Dermis microvascular lymphatic vessel endothelial cell (primary cell): ENCODE results near the gene PCSK7. TPM values are rescaled to one million over a fixed set of nuclear protein-coding genes. Genes with fewer than 3 reads are reported as not detected.

Source experiments
- DNase-seq, 2 donors: peaks; one replicate each; pipeline versions ENCODE4 v3.0.0 to v3.0.0-alpha.2; 2010; ENCODE audit warnings: low read depth in 2 of 2
- total RNA-seq: library from RNA; depleted of rRNA; stranded (reverse); fragments of >200 nt; gene quantifications from 2 replicates; pipeline ENCODE4 v1.2.1, GENCODE V29; 2014

PCSK7 gene
- total RNA-seq, 1 donor from 2014 or later = 31.1 TPM

DNA sequence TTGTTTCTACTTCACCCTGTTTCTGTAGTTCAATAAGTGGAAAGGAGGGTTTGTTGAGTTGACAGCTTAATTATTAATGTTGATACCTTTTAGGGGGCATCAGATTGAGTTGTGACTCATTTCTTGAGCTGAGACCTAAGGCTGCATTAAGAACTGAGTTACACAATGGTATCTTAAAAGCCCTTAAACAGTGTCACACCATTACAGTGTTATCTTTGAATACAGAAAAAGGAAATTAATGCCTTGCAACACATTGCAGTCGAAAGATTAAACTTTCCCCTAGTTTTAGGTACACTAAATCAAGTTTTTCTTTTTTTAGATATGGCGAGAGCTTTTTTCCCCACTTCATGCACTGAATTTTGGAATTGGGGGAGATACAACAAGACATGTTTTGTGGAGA, 71.0 kb downstream of the PCSK7 start:
- no peak for DNase-seq

DNA sequence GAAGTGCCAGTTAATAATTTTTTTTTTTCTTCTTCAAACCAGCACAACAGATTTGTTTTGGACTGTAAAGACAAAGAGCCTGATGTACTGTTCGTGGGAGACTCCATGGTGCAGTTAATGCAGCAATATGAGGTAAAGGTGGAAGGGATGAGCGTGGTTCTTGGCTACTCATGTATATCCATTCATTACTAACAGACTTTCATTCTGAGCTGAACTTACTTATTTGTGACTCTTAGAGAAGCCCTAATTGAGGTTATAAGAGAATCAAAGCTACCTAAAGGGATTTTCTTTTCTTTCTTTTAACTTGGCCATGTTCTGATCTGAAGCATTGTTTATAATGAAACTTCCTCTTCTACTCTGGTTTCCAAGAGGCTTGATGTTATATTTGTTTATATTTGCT, 72.0 kb downstream of the PCSK7 start:
- no peak for DNase-seq

DNA sequence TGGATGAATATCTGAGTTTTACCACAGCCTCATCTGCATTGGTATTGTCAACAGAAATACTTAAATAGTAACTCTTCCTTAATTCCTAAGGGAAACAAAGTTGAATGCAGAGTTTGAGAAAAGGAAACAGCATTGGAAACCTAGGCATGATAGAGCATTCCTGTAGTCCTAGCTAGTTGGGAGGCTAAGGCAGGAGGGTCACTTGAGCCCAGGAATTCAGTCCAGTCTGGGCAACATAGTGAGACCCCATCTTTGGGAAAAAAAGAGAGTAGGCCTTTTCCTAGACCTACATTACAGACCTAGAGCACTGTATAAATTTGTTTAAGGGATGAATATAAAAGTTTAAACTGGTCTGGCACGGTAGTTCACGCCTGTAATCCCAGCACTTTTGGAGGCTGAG, 74.4 kb downstream of the PCSK7 start:
- DNase-seq = no peak

DNA sequence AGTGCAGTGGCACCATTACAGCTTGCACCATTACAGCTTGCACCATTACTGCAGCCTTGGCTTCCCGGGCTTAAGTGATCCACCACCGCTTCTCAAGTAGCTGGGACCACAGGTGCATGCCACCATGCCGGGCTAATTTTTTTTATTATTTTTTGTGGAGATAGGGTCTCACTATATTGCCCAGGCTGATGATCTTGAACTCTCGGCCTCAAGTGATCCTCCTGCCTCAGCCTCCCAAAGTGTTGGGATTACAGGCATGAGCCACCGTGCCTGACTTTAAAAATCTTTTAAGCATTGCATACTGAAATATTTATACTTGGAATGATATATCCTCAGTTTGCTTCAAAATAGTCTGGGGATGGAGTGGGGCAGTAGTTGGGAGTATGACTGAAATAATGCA, 77.4 kb downstream of the PCSK7 start:
- DNase-seq = no peak

Other genes starting within 250 kb of the PCSK7 start
- 6.4 and 11.4 TPM in 2 replicates for gene SIK3, start 133.6 kb downstream of the PCSK7 start, total RNA-seq
- gene PAFAH1B2, start 87.8 kb downstream of the PCSK7 start, total RNA-seq = 172 and 190 TPM in 2 replicates
- gene SIDT2, start 53.3 kb downstream of the PCSK7 start, total RNA-seq = 6.4 and 12.1 TPM in 2 replicates
- 6.0 and 12.5 TPM in 2 replicates for gene TAGLN, start 32.7 kb downstream of the PCSK7 start, total RNA-seq
- 5.4 and 7.6 TPM in 2 replicates for gene RNF214, start 598 bp upstream of the PCSK7 start, total RNA-seq
- 1.4 and 1.9 TPM in 2 replicates for gene BACE1-AS, start 59.3 kb upstream of the PCSK7 start, total RNA-seq
- gene BACE1, start 84.2 kb upstream of the PCSK7 start, total RNA-seq = 6.9 and 10.2 TPM in 2 replicates
- 12.0 and 19.6 TPM in 2 replicates for gene CEP164, start 95.8 kb upstream of the PCSK7 start, total RNA-seq